Measurements from ENCODE around the gene PIGB.
A peak's percentile ranks its signal among the peaks of the same experiment; 100 is the strongest.
"Not testable (repeated sequence)": the region's sequence is repeated elsewhere in the genome, so short reads cannot be mapped to it uniquely, and the experiment has no call there.

PIGB gene

GRCh38 chr15:55383687-55384086, 64.7 kb downstream of the PIGB start:
- no peak for DNase-seq

GRCh38 chr15:55387027-55387426, 68.0 kb downstream of the PIGB start:
- no peak for DNase-seq

- no peak for DNase-seq
Measured at GRCh38 chr15:55389264-55389607, 70.2 kb downstream of the PIGB start.

GRCh38 chr15:55394694-55395093, 75.7 kb downstream of the PIGB start:
- DNase-seq: no peak

GRCh38 chr15:55398243-55398642, 79.2 kb downstream of the PIGB start:
- DNase-seq: no peak

DNA sequence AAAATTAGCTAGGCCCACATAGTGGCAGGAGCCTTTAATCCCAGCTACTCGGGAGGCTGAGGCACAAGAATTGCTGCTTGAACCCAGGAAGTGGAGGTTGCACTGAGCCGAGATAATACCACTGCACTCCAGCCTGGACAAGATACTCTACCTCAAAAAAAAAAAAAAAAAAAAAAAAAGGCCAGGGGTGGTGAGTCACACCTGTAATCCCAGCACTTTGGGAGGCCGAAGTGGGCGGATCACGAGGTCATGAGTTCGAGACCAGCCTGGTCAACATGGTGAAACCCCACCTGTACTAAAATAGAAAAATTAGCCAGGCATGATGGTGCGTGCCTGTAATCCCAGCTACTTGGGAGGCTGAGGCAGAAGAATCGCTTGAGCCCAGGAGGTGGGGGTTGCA, 81.0 kb downstream of the PIGB start:
- DNase-seq: not testable (repeated sequence)

DNA sequence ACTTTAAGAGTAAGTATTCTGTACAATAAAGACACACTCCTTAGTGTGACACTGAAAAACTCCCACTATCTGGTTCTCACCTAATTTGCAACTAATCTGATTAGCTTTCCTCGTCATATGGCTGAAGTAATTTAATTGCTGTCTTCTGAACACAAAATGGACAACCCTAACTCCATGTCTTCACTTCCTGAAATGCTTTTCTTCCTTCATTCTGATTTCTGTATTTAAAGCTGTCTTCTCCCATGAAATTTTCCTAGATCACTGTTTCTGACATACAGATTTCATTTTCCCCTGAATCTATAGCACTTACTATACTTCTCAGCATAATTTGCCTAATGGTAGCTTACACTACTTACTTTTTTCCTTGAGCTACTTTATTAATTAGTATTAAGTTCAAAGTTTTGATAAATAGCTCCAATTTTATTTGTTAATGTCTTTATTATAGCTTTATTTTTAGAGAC, 82.8 kb downstream of the PIGB start:
- no peak for DNase-seq

GRCh38 chr15:55402707-55403106, 83.7 kb downstream of the PIGB start:
- DNase-seq: no peak

GRCh38 chr15:55403531-55403930, 84.5 kb downstream of the PIGB start:
- DNase-seq: peak in 1 of 2 donors; percentile 78

Measured in bone marrow (tissue), 2 donors.